ENCODE data around the gene GP1BA. TPM values are rescaled to one million over a fixed set of nuclear protein-coding genes. Genes with fewer than 3 reads are reported as not detected.
A peak's percentile ranks its signal among the peaks of the same experiment; 100 is the strongest.

GP1BA gene
- total RNA-seq, 1 donor from 2014 or later, result not detected

DNA sequence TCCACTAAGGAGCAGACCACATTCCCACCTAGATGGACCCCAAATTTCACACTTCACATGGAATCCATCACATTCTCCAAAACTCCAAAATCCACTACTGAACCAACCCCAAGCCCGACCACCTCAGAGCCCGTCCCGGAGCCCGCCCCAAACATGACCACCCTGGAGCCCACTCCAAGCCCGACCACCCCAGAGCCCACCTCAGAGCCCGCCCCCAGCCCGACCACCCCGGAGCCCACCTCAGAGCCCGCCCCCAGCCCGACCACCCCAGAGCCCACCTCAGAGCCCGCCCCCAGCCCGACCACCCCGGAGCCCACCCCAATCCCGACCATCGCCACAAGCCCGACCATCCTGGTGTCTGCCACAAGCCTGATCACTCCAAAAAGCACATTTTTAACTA is 1.6 kb downstream of the GP1BA start:
- no peak for DNase-seq (ENCODE audit: low read depth)
- Histone ChIP-seq H3K36me3 (ENCODE audit: control insufficient read depth, insufficient read depth, low read length) (peaks cover 16% of the 10 kb centered on the region), H3K27me3 (ENCODE audit: control insufficient read depth, insufficient read depth, low read length) (no peaks in the 10 kb centered on the region), H3K4me3 (ENCODE audit: low read depth, low read length) (no peak overlapping the region)
- no peak for FAIRE-seq
- TF ChIP-seq CTCF (IDR thresholded peaks at IDR 0.05; ENCODE audit: insufficient read depth, low read length, severe bottlenecking), result no peak

- FAIRE-seq (no peak), DNase-seq (ENCODE audit: low read depth) (peak; percentile 41)
- Histone ChIP-seq H3K4me3 (ENCODE audit: low read depth, low read length) (no peak overlapping the region), H3K36me3 (ENCODE audit: control insufficient read depth, insufficient read depth, low read length) (peaks cover 18% of the 10 kb centered on the region), H3K27me3 (ENCODE audit: control insufficient read depth, insufficient read depth, low read length) (no peaks in the 10 kb centered on the region)
- TF ChIP-seq CTCF (IDR thresholded peaks at IDR 0.05; ENCODE audit: insufficient read depth, low read length, severe bottlenecking), result peak; percentile 43
Observed at GRCh38 chr17:4934173-4934979, 2.3 kb downstream of the GP1BA start.

GRCh38 chr17:4935650-4936049 is 3.6 kb downstream of the GP1BA start:
- Histone ChIP-seq H3K4me3 (ENCODE audit: low read depth, low read length) (no peak overlapping the region), H3K27me3 (ENCODE audit: control insufficient read depth, insufficient read depth, low read length) (no peaks in the 10 kb centered on the region), H3K36me3 (ENCODE audit: control insufficient read depth, insufficient read depth, low read length) (peaks cover 18% of the 10 kb centered on the region)
- no peak for TF ChIP-seq CTCF (IDR thresholded peaks at IDR 0.05; ENCODE audit: insufficient read depth, low read length, severe bottlenecking)
- DNase-seq (ENCODE audit: low read depth), result no peak
- no peak for FAIRE-seq

DNA sequence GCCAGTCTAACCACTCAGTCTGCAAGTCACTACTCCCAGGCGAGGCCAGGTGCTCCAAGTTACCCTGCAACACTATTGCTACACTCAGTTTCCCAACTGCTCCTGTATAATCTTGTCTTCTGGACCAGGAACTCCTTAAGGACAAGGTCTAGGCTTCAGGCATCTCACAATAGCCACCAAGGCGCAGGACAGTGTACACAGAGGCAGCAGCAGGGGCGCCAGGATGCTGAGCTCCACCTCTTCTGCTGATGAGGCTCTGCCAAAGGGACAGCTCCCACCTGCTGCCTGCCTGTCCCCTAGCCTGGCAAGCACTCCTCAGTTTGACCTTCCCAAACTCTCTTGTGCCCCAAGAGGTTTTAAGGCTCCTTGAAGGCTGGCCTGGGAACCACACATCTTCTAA is 4.4 kb downstream of the GP1BA start:
- no peak for TF ChIP-seq CTCF (IDR thresholded peaks at IDR 0.05; ENCODE audit: insufficient read depth, low read length, severe bottlenecking)

GRCh38 chr17:4937553-4937952 is 5.5 kb downstream of the GP1BA start:
- no peak for FAIRE-seq
- H3K4me3 ChIP-seq (ENCODE audit: low read depth, low read length), result no peak overlapping the region
- no peak for TF ChIP-seq CTCF (IDR thresholded peaks at IDR 0.05; ENCODE audit: insufficient read depth, low read length, severe bottlenecking)
- H3K36me3 ChIP-seq (ENCODE audit: control insufficient read depth, insufficient read depth, low read length), result peaks cover 21% of the 10 kb centered on the region
- DNase-seq (ENCODE audit: low read depth), result no peak
- H3K27me3 ChIP-seq (ENCODE audit: control insufficient read depth, insufficient read depth, low read length), result no peaks in the 10 kb centered on the region

More for the DNA sequence above, 4.4 kb downstream of the GP1BA start:
- DNase-seq (ENCODE audit: low read depth) (no peak), FAIRE-seq (no peak)
- Histone ChIP-seq H3K4me3 (ENCODE audit: low read depth, low read length) (no peak overlapping the region), H3K36me3 (ENCODE audit: control insufficient read depth, insufficient read depth, low read length) (peaks cover 18% of the 10 kb centered on the region), H3K27me3 (ENCODE audit: control insufficient read depth, insufficient read depth, low read length) (no peaks in the 10 kb centered on the region)

- FAIRE-seq, result no peak
Observed at GRCh38 chr17:4938069-4938491, 6.0 kb downstream of the GP1BA start.

More at GRCh38 chr17:4938069-4938491, 6.0 kb downstream of the GP1BA start:
- DNase-seq (ENCODE audit: low read depth), result no peak
- Histone ChIP-seq H3K36me3 (ENCODE audit: control insufficient read depth, insufficient read depth, low read length) (peaks cover 21% of the 10 kb centered on the region), H3K27me3 (ENCODE audit: control insufficient read depth, insufficient read depth, low read length) (no peaks in the 10 kb centered on the region), H3K4me3 (ENCODE audit: low read depth, low read length) (no peak overlapping the region)
- no peak for TF ChIP-seq CTCF (IDR thresholded peaks at IDR 0.05; ENCODE audit: insufficient read depth, low read length, severe bottlenecking)

Data from bronchial epithelial cell (primary cell).